Measurements from ENCODE around the gene CREB3L2.

- TF ChIP-seq POLR2A (IDR thresholded peaks at IDR 0.05) (no peak), CTCF (IDR thresholded peaks at IDR 0.05) (no peak)
Measured at GRCh38 chr7:137949416-137950262, 52.2 kb downstream of the CREB3L2 start.
